NCI-H526 (cell line): Measurements from ENCODE around the gene CAMK2G.
"Not testable (repeated sequence)": the region's sequence is repeated elsewhere in the genome, so short reads cannot be mapped to it uniquely, and the experiment has no call there.

Experiments
- DNase-seq, 2 experiments: peaks; one replicate each; lab custom pipeline; 2025; lab: John Stamatoyannopoulos, UW

The CAMK2G gene

DNA sequence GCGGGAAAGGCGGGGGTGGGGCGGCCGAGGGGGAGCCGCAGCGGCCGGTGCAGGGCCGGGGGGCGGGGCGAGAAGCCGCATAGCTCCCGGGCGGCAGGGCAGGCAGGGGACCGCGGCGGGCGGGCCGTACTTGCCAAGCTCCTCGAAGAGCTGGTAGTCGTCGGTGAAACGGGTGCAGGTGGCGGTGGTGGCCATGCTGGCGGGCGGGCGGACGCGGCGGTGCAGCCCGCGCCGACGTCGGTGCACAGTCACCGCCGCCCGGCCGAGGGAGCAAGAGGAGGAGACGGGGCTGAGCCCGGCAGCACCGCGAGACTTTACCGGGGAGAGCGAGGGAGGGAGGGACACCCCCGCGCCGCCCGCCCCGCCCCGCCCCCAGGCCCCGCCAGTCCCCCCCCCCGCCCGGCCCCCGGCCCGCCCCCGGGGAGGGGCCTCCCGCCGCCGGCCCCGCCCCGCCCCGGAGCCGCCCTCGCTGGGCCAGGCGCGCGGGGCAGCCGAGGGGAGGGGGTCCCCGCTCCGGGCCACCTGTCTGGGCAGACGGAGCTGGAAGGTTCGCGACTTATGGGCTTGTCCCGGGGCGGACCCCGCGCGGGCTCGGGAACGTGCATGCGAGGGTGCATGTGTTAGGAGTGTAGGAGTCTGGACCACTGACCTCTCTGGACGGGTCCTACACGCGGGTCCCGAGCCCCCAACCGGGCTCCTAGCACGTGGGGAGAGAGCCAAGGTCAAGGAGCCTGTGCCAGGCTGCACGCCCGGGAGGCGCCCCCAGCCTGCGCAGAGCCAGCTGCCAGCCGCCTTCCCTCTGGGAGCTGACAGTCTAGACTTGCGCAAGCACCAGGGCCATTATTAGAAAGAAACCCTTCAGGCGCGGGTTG is at the start of gene CAMK2G:
Gene CAMK2G (minus strand): TSS at position 289 of the 872 bp plus-strand sequence. CDS start 94 bp downstream, at position 195.
- peak; percentile 12 to 70 for DNase-seq

DNA sequence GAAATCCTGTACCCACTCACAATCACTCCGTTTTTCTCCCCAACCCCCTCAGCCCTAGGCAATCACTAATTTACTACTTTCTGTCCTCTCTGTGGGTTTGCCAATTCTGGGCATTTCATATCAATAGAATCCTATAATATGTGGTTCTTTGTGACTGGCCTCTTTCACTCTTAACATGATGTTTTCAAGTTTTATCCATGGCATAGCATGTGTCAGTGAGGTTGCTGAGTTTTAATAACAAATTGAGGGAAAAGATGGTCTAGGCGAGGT is 48.4 kb upstream of the CAMK2G start:
- no peak for DNase-seq

DNA sequence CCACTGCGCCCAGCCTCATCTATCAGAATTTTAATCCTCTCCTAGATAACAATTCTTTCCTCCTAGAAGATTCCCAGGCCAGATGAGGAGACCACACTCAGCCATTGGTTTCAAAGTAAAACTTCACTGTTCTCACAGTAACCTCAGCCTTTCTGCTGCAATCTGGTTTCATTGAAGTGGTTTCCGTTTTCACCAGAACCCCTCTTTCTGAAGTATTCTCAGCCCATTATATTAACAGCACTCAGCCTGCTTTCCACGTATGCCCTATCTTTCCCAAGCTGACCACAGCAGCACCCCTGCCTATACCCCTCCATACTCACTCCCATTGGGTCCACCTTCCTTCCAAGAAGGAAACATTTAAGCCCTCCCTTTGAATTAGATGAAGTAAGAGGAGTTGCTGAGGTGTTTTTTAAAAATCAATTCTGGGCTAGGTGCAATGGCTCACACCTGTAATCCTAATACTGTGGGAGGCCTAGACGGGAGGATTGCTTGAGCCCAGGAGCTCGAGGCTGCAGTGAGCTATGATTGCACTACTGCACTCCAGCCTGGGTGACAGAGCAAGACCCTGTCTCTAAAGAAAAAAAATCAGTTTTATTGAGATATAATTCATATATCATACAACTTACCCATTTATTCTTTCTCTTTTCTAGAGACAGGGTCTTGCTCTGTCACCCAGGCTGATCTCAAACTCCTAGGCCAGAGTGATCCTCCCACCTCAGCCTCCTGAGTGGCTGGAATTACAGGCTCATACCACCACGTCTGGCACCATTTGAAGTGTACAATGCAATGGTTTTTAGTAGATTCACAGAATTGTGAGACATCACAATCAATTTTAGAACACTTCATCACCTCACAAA is 47.9 kb upstream of the CAMK2G start:
- DNase-seq = no peak

DNA sequence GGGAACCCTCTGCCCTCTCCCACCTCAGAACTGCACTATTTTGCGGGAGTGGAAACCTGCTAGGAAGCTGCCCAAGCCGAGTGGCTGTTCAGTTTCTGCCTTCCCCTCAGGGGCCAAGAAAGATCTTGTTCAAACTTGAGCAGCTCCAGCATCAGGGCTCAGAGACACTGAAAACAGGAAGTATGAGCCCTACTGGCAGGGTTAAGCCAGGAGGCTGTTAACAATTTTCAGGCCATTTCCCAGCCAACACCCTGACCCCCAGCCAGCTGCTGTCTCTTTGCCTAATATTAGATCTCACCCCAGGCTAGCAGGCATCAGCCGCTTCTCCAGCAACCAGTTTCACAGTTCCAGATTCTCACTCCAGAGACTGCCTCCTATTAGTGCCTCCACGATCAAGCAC is 45.7 kb upstream of the CAMK2G start:
- no peak for DNase-seq

DNA sequence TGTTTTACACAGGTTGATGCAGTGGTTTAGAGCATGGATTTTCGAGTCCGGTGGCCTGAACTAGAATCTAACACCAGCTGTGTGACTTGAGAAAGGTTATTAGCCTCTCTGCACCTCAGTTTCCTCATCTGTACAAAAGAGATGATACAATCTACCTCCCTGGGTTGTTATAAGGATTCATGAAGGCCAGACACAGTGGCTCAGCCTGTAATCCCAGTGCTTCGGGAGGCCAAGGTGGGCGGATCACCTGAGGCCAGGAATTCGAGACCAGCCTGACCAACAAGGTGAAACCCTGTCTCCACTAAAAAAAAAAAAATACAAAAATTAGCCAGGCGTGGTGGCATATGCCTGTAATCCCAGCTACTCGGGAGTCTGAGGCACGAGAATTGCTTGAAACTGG is 45.1 kb upstream of the CAMK2G start:
- DNase-seq = not testable (repeated sequence)

DNA sequence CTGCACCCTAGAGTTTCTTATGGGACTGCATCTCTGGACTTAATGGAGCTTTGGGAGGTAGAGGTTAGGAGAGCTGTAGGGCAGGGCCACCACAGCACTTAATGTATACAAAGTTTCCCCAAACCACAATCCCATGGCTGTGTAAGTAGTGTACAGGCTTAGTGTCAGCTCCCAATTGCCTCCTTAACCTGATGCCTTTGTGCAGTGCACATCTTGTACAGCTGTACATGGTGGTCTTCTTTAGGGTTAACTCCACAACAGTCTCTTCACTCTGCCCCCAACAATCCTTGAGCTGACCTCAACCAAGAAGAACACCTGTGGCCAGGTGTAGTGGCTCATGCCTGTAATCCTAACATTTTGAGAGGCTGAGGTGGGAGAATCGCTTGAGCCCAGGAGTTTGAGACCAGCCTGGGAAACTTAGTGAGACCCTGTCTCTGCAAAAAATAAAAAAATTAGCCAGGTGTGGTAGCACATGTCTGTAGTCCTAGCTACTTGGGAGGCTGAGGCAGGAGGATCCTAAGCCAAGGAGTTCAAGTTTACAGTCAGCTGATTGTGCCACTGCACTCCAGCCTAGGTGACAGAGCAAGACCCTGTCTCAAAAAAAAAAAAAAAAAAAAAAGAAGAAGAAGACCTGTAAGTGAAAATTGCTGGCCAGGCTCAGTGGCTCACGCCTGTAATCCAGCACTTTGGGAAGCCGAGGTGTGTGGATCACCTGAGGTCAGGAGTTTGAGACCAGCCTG is 43.4 kb upstream of the CAMK2G start:
- DNase-seq = no peak

DNA sequence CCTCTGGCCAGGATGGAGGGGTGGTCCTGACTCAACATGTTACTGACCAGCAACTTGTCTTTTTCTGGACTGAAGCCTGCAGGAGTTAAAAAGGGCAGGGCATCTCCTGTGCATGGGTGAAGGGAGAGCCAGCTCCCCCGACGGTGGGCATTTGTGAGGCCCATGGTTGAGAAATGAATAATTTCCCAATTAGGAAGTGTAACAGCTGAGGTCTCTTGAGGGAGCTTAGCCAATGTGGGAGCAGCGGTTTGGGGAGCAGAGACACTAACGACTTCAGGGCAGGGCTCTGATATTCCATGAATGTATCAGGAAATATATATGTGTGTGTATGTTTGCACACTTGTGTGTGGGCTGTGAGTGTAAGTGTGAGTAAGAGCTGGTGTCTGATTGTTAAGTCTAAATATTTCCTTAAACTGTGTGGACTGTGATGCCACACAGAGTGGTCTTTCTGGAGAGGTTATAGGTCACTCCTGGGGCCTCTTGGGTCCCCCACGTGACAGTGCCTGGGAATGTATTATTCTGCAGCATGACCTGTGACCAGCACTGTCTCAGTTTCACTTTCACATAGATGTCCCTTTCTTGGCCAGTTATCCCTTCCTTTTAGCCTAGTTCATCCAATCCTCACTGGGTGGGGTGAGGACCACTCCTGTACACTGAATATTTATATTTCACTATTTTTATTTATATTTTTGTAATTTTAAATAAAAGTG is 42.6 kb upstream of the CAMK2G start:
- DNase-seq = no peak

DNA sequence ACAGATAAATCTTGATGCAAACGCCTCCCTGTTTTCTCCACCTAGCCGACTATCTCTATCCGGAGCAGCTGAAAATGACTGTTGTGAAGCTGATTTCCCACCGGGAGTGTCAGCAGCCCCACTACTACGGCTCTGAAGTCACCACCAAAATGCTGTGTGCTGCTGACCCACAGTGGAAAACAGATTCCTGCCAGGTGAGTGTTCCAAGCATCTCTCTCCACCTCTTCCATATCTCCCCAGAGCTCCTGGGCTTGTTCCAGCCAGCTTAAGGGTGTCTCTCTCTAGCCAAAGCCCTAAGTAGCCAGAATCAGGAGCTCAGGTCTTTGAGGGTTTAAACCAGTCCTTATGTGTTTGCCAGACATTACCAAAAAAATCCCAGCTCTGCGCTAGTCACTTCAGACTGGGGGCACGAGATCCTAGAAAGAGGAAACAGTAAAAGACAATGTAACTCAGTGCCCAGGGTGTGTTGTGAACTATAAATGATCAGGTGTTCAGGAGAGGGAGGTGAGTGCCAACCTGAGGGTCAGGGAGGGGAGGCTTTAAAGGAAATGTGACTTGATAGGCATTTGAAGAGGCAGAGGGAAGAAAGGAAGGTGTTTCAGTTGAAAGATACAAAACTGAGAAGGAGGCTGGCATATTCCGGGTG is 41.0 kb upstream of the CAMK2G start:
- DNase-seq = peak in 1 of 2 experiments; percentile 30

DNA sequence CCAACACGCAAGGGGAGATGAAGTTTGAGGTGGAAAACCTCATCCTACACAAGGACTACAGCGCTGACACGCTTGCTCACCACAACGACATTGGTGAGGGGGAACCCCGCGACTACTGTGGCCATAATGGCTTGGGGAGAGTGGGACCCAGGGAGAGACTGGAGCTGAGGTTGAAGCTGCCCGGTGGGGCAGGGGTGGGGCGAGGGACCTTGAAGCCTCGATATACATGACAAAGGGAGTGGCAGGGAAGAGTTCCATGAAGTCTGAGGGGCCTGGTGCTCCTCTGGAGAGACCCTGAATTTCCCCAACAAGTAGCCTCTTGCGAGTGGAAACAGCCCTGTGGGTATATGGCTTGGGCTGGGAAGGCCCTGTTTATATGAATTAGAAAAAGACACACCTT is 39.7 kb upstream of the CAMK2G start:
- DNase-seq = no peak

DNA sequence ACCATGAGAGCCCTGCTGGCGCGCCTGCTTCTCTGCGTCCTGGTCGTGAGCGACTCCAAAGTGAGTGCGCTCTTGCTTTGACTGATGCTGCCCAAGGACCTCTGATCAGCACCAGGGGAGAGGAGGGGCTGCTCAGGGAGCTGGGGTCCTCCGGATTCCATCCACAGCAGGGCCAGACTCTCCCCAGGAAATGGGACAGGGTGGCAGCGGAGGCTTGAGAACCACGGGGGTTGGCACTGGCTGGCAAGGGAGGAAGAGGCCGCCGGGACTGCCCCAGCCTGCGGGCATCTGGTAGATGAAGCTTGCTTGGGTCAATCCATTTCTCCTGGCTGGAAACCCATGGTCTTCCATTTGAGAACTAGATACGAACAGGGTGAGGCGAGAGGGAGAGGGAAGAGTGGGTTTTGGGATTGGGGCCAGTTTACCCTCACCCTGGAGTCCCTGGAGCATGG is 37.2 kb upstream of the CAMK2G start:
- DNase-seq = no peak

DNA sequence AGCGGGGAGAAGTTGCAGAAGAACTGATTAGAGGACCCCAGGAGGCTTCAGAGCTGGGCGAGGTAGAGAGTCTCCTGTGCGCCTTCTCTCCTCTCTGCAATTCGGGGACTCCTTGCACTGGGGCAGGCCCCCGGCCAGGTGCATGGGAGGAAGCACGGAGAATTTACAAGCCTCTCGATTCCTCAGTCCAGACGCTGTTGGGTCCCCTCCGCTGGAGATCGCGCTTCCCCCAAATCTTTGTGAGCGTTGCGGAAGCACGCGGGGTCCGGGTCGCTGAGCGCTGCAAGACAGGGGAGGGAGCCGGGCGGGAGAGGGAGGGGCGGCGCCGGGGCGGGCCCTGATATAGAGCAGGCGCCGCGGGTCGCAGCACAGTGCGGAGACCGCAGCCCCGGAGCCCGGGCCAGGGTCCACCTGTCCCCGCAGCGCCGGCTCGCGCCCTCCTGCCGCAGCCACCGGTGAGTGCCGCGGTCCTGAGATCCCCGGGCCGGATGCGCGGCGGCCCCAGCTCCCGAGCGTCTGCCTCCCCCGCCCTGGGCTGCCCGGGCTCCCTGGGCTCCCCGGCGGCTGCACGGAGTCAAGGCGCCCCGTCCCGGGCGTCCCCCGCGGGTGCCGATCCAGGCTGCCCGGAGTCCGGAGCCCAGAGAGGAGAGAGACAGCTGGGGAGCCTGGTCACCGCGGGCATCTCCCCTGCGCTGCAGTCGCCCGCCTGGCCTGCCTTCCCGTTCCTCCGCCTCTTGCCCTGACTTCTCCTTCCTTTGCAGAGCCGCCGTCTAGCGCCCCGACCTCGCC is 36.6 kb upstream of the CAMK2G start, which contains the start of gene PLAU:
Gene PLAU (plus strand): TSS at position 369 of the 789 bp plus-strand sequence. CDS start 424 bp downstream, outside the sequence.
- peak in 1 of 2 experiments; percentile 67 for DNase-seq

DNA sequence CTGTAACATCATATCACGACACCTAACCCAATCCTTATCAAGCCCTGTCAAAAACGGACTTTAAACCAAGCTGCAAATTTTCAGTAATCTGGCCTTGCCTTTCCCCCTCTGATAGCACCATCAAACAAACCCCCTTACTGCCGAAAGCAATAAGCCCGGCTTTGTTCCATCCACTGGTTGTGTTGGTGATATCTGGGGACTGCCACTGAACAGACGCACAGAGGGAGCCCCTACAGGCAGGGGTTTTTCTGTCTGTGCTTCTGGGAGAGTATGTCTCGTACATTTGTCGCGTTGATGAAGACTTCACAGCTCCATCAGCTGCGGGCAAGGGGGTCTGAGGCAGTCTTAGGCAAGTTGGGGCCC is 36.0 kb upstream of the CAMK2G start:
- DNase-seq = peak in 1 of 2 experiments; percentile 37

DNA sequence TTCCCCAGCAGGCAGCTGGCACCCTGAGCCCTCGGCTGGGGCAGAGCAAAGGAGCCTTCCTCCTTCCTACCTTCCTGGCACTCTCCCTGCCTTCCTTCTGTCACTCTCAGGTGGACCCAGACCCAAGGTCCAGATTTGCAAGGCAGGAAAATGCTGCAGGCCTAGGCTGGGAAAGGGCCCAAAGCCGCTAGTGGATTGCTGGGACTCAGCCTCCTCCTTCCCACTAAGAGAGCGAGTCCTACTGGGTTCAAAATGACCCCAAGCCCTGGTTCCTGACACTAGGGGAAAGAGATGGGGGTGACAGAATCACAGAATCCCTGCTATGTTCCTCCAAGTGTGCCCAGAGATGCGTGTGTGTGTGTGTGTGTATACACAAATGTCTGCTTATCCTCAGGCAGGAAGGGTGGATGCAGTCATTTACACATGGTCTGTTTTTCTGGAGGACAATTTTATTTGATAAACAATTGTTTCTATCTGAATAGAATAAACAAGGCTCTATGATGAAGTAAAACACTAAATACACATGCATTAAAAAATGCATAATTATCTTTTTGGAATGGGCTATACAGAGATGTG is 35.3 kb upstream of the CAMK2G start:
- no peak for DNase-seq

DNA sequence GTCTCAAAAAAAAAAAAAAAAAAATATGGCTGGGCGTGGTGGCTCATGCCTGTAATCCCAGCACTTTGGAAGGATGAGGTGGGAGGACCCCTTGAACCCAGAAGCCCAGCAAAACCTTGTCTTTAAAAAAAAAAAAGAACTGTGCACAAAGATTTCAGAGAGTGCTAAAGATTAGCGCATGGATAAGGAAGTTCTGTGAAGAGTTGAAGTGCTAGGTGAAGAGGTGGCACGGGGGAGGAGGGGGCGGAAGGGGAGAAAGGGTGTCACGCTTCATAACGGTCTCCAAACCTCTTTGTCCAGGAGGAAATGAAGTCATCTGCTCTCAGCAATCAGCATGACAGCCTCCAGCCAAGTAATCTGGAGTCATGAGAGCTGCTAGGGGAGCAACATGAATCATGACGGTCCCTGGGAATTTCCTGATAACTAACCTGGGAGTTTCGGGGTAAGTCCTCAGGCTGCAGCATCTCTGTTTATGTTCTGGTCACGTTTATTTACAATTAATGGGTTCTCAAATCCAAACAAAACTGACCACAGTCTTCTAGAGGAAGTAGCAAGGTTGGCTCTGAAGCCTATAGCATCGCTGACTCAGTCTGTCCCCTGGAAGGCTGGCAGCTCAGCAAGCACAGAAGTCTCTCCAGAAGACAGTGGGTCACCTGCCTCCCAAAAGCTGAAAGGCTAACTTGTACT is 34.6 kb upstream of the CAMK2G start:
- DNase-seq = no peak

DNA sequence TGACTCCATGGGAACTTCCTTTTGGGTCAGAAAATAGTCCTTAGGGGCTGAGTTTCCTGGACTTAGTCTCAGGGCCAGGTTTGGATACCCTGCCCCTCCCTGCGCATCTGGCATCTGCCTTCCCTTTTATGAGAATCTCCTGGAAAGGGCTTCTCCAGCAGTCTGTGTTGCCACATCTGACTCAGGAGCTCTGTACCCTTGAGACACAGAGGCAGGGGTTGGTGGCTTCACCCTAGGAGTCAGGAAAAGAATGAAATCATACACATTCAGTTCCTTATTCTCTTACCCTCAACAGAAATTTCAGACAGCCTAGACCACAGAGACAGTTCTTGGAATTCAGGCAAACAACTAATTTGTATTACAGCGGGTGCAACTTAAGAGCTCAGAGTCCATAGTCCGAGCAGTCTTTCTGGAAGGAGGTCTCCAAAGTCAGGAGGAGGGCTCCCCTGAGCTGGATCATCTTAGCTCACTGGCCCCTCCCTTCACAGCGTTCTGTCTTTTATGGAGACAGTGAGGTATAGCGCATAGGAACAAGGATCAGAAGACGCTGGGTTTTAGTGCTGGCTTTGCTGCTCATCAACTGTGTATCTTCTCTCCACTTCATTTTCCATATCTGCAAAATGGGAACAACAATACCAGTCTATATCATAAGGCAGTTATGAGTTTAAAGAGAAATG is 33.6 kb upstream of the CAMK2G start:
- DNase-seq = no peak

DNA sequence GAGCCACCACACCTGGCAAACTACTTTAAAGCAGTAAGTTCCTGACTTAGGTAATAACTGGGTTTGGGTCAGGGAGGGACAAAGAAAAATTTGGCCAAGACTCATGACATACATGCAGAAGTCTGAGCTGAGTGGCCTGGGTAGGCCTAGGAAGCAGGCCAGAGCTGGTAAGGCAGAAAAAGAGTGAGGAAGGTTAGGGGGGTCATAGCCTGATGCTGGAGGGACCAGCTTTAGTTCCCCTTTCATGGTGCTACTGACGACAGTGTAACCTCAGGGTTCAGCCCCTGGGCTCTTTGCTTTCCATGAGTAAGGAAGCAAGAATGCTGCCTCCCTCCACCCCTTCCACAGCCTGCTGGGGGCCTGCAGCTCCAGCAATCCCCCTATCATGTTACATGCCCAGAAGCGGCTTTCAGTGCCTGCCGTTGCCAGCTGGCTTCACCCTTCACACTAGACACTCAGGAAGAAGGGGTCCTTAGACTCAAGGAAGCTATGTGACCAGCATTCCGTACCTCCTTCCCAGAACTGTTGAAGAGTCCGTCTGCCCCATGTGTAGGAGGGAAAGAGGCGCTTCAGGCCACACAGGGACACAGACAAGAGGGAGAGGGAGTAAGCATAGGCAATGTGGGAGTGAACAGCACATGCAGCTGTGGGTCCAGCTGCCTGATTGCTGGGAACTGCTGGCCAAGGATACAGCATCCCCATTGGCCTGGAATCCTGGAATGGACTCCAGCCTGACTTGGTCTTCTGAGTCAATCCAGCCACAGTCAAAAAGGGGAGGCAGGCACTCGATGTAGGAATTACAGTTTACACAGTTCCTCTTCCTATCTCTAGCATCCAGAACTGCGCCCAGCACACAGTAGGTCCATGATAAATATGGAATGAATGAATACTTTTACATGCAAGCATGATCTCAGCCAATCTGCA is 32.4 kb upstream of the CAMK2G start:
- DNase-seq = peak; percentile 10 to 16

DNA sequence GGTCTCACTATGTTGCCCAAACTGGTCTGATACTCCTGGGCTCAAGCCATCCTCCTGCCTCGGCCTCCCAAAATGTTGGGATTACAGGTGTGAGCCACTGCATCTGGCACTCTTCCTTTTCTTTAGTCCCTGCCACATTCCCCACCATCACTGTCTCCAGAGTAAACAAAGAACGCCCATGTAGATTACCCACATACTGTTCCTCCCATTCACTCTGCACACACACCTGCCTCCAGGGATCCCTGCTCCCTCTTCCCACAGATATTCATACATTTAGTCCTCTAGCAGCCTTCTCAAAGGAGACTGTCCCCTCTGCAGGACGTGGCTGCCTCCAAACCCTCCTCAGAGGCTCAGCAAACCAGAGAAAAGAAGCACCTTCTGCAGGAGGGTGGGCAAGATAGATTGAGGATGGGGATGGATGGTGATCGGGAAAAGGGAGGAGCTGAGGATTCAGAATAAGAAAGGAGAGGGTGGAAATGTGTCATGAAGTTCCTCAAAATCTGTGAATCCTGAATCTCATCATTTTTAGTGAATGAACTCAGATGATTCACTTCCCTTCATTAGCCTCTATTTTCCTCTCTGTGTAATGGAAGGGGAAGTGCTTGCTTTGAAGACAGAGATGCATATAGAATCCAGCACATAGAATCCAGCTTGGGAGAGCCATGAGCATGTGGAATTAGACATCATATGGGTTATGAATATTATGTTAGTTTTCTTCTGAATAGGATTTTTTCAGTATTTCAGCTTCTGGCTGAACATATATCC is 31.1 kb upstream of the CAMK2G start:
- DNase-seq = no peak
